GM23338 (cell line): ENCODE results near the gene OR14I1. TPM values are rescaled to one million over a fixed set of nuclear protein-coding genes. Genes with fewer than 3 reads are reported as not detected.

Experiments used
- ATAC-seq: fragments of 200-7000 bp; cut with Tn5 transposase; 3 replicates; pipeline ENCODE4 v1.9.1; 2020
- DNase-seq: peaks from one replicate; pipeline ENCODE4 v3.0.0-alpha.2; 2015; ENCODE audit warnings: low spot score
- H2AFZ ChIP-seq: fragments of 200-600 bp; sonication (generic); 2 replicates; pipeline ENCODE4 v1.8.0; 2016; ENCODE audit warnings: antibody characterized with exemption, mild to moderate bottlenecking, moderate library complexity
- H3F3A ChIP-seq: fragments of 200-600 bp; sonication (generic); replicated peaks from 2 replicates; pipeline ENCODE4 v1.8.0; 2017; ENCODE audit warnings: antibody characterized with exemption, mixed run types, low read depth
- H3K27ac ChIP-seq: fragments of 200-600 bp; sonication (generic); 2 replicates; pipeline ENCODE4 v1.6.1; 2016; ENCODE audit warnings: low read depth
- H3K27me3 ChIP-seq: fragments of 200-600 bp; sonication (generic); 2 replicates; pipeline ENCODE4 v1.8.0; 2016; ENCODE audit warnings: mild to moderate bottlenecking, mixed run types, moderate library complexity; ENCODE audit not compliant: insufficient read depth
- H3K36me3 ChIP-seq: fragments of 200-600 bp; sonication (generic); 2 replicates; pipeline ENCODE4 v1.8.0; 2016; ENCODE audit warnings: mild to moderate bottlenecking; ENCODE audit not compliant: insufficient read depth
- H3K4me1 ChIP-seq: fragments of 200-600 bp; sonication (generic); 2 replicates; pipeline ENCODE4 v1.8.0; 2016; ENCODE audit warnings: mild to moderate bottlenecking, moderate library complexity; ENCODE audit not compliant: insufficient read depth
- H3K4me2 ChIP-seq: fragments of 200-600 bp; sonication (generic); 2 replicates; pipeline ENCODE4 v1.7.1; 2017; ENCODE audit warnings: mixed run types
- H3K4me3 ChIP-seq: fragments of 200-600 bp; sonication (generic); 2 replicates; pipeline ENCODE4 v1.6.1; 2016; ENCODE audit warnings: mixed run types
- H3K79me2 ChIP-seq: fragments of 200-600 bp; sonication (generic); replicated peaks from 2 replicates; pipeline ENCODE4 v1.8.0; 2017; ENCODE audit warnings: mild to moderate bottlenecking; ENCODE audit not compliant: insufficient read depth
- H3K9me2 ChIP-seq: fragments of 200-600 bp; sonication (generic); 2 replicates; pipeline ENCODE4 v1.8.0; 2017; ENCODE audit not compliant: insufficient read depth
- H4K20me1 ChIP-seq: fragments of 200-600 bp; sonication (generic); replicated peaks from 2 replicates; pipeline ENCODE4 v1.8.0; 2017; ENCODE audit warnings: mild to moderate bottlenecking; ENCODE audit not compliant: insufficient read depth
- H3K27ac Mint-ChIP-seq: 2 replicates; pipeline ENCODE4 v1.8.0; 2020; ENCODE audit warnings: inconsistent platforms, mild to moderate bottlenecking, moderate library complexity, mixed read lengths
- H3K27me3 Mint-ChIP-seq: 3 replicates; pipeline ENCODE4 v1.8.0; 2022; ENCODE audit warnings: low read depth, mild to moderate bottlenecking, moderate library complexity, mixed read lengths, inconsistent platforms; ENCODE audit not compliant: insufficient read depth, poor library complexity
- H3K36me3 Mint-ChIP-seq: 3 replicates; pipeline ENCODE4 v1.8.0; 2021; ENCODE audit warnings: low read depth, mild to moderate bottlenecking, inconsistent platforms, moderate library complexity, mixed read lengths
- H3K4me1 Mint-ChIP-seq: 3 replicates; pipeline ENCODE4 v1.8.0; 2020; ENCODE audit warnings: mild to moderate bottlenecking, inconsistent platforms, mixed read lengths
- H3K4me3 Mint-ChIP-seq: 3 replicates; pipeline ENCODE4 v1.8.0; 2021; ENCODE audit warnings: moderate library complexity, mild to moderate bottlenecking, inconsistent platforms, mixed read lengths
- H3K9me3 Mint-ChIP-seq: 3 replicates; pipeline ENCODE4 v1.8.0; 2020; ENCODE audit warnings: moderate library complexity, mild to moderate bottlenecking, inconsistent platforms, mixed read lengths
- CREB1 ChIP-seq: fragments of 250-450 bp; sonication (Bioruptor Pico); IDR thresholded peaks from 2 replicates; pipeline ENCODE4 v1.5.0; 2020; ENCODE audit warnings: low read depth, mild to moderate bottlenecking, moderate library complexity
- EZH2 ChIP-seq: fragments of 200-600 bp; sonication (generic); IDR thresholded peaks from one replicate; pipeline ENCODE4 v1.8.0; 2017; ENCODE audit warnings: antibody characterized with exemption, mild to moderate bottlenecking, low read depth; ENCODE audit not compliant: unreplicated experiment
- EZH2phosphoT487 ChIP-seq: fragments of 200-600 bp; sonication (generic); IDR thresholded peaks from one replicate; pipeline ENCODE4 v1.8.1; 2018; ENCODE audit warnings: antibody characterized with exemption; ENCODE audit not compliant: unreplicated experiment
- JUNB ChIP-seq: IDR thresholded peaks from one replicate; pipeline ENCODE4 v1.6.1; 2016; ENCODE audit warnings: antibody characterized with exemption; ENCODE audit not compliant: unreplicated experiment
- NANOG ChIP-seq: IDR thresholded peaks from 2 replicates; pipeline ENCODE4 v1.6.1; 2016; ENCODE audit warnings: antibody characterized with exemption, borderline replicate concordance
- POLR2AphosphoS5 ChIP-seq: IDR thresholded peaks from 2 replicates; pipeline ENCODE4 v1.6.1; 2016; ENCODE audit warnings: antibody characterized with exemption, low read depth
- STAT1 ChIP-seq: IDR thresholded peaks from one replicate; pipeline ENCODE4 v1.6.1; 2016; ENCODE audit warnings: antibody characterized with exemption; ENCODE audit not compliant: unreplicated experiment
- ZNF114 ChIP-seq: fragments of 250-450 bp; sonication (Bioruptor Pico); IDR thresholded peaks from 2 replicates; pipeline ENCODE4 v1.5.0; 2020; ENCODE audit warnings: mild to moderate bottlenecking, moderate library complexity
- ZNF331 ChIP-seq: fragments of 250-450 bp; sonication (Bioruptor Pico); IDR thresholded peaks from 2 replicates; pipeline ENCODE4 v1.5.0; 2020; ENCODE audit warnings: low read depth, mild to moderate bottlenecking, moderate library complexity
- polyA plus RNA-seq: library from polyadenylated mRNA; unstranded; fragments of >200 nt; fragmentation: Nextera tagmentation; extraction: Ambion mirVana; gene quantifications from 2 replicates; pipeline ENCODE4 v1.2.1, GENCODE V29; 2016
- total RNA-seq: library from RNA; depleted of rRNA; stranded (reverse); fragments of >200 nt; shearing (Covaris generic); gene quantifications from 2 replicates; pipeline ENCODE4 v1.2.3, GENCODE V29; 2014
- TF ChIP-seq, protein P1 (sequence below): IDR thresholded peaks from one replicate; pipeline ENCODE4 v1.6.1; 2018; ENCODE audit warnings: antibody characterized with exemption; ENCODE audit not compliant: unreplicated experiment
- TF ChIP-seq, protein P2 (sequence below): fragments of 250-450 bp; sonication (Bioruptor Pico); IDR thresholded peaks from 2 replicates; pipeline ENCODE4 v1.5.0; 2020; ENCODE audit warnings: mild to moderate bottlenecking, moderate library complexity
- TF ChIP-seq, protein P3 (sequence below), 2 experiments: fragments of 200-600 bp in 1 of 2; sonication (generic) in 1 of 2; conservative IDR thresholded peaks; 2 replicates each; pipeline versions ENCODE4 v1.5.1 to v1.6.1; 2016 to 2017; ENCODE audit warnings: antibody characterized with exemption in 2 of 2, low read depth in 2 of 2, mild to moderate bottlenecking in 2 of 2, moderate library complexity in 1 of 2
- TF ChIP-seq, protein P4 (sequence below): IDR thresholded peaks from 2 replicates; pipeline ENCODE4 v1.6.1; 2016; ENCODE audit warnings: antibody characterized with exemption

The OR14I1 gene
- total and polyA plus RNA-seq, 2 experiments from 2014 or later, result not detected

DNA sequence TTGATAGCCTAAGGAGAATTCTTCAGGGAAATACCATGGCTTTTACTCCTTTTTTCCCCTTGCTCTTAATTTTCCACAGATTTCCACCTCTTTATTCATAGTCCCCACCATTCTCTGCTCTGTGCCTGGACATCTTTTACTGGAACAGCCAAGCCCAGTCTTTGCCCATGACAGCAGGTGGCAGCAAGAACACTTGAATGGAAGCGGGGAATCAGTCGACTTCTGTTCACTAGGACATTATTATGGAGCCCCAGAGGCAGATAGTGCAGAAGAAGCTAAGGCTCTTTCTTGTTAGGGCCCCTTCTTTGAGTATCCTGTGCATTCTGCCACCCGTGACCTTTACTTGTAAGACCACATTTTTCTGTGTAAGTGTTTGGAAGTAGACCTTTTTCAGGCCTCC is 6.3 kb downstream of the OR14I1 start:
- no peak for DNase-seq
- ATAC-seq, result no peak
- Mint-ChIP-seq H3K27me3 (no peaks in the 10 kb centered on the region), H3K36me3 (peaks cover 38% of the 10 kb centered on the region), H3K4me3 (no peak overlapping the region), H3K4me1 (no peaks in the 10 kb centered on the region), H3K9me3 (peaks cover 90% of the 10 kb centered on the region), H3K27ac (no peak overlapping the region)
- H3F3A ChIP-seq, result no peaks in the 10 kb centered on the region
- H3K4me3 ChIP-seq, result no peak overlapping the region
- TF ChIP-seq ZNF114 (CRISPR knock-in tag), result no peak
- TF ChIP-seq, protein P1, sequence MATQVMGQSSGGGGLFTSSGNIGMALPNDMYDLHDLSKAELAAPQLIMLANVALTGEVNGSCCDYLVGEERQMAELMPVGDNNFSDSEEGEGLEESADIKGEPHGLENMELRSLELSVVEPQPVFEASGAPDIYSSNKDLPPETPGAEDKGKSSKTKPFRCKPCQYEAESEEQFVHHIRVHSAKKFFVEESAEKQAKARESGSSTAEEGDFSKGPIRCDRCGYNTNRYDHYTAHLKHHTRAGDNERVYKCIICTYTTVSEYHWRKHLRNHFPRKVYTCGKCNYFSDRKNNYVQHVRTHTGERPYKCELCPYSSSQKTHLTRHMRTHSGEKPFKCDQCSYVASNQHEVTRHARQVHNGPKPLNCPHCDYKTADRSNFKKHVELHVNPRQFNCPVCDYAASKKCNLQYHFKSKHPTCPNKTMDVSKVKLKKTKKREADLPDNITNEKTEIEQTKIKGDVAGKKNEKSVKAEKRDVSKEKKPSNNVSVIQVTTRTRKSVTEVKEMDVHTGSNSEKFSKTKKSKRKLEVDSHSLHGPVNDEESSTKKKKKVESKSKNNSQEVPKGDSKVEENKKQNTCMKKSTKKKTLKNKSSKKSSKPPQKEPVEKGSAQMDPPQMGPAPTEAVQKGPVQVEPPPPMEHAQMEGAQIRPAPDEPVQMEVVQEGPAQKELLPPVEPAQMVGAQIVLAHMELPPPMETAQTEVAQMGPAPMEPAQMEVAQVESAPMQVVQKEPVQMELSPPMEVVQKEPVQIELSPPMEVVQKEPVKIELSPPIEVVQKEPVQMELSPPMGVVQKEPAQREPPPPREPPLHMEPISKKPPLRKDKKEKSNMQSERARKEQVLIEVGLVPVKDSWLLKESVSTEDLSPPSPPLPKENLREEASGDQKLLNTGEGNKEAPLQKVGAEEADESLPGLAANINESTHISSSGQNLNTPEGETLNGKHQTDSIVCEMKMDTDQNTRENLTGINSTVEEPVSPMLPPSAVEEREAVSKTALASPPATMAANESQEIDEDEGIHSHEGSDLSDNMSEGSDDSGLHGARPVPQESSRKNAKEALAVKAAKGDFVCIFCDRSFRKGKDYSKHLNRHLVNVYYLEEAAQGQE, result no peak
- no peak for TF ChIP-seq NANOG
- no peak for TF ChIP-seq CREB1 (CRISPR knock-in tag)
- TF ChIP-seq ZNF331 (CRISPR knock-in tag), result no peak
- no peak for TF ChIP-seq STAT1
- TF ChIP-seq, protein P2, sequence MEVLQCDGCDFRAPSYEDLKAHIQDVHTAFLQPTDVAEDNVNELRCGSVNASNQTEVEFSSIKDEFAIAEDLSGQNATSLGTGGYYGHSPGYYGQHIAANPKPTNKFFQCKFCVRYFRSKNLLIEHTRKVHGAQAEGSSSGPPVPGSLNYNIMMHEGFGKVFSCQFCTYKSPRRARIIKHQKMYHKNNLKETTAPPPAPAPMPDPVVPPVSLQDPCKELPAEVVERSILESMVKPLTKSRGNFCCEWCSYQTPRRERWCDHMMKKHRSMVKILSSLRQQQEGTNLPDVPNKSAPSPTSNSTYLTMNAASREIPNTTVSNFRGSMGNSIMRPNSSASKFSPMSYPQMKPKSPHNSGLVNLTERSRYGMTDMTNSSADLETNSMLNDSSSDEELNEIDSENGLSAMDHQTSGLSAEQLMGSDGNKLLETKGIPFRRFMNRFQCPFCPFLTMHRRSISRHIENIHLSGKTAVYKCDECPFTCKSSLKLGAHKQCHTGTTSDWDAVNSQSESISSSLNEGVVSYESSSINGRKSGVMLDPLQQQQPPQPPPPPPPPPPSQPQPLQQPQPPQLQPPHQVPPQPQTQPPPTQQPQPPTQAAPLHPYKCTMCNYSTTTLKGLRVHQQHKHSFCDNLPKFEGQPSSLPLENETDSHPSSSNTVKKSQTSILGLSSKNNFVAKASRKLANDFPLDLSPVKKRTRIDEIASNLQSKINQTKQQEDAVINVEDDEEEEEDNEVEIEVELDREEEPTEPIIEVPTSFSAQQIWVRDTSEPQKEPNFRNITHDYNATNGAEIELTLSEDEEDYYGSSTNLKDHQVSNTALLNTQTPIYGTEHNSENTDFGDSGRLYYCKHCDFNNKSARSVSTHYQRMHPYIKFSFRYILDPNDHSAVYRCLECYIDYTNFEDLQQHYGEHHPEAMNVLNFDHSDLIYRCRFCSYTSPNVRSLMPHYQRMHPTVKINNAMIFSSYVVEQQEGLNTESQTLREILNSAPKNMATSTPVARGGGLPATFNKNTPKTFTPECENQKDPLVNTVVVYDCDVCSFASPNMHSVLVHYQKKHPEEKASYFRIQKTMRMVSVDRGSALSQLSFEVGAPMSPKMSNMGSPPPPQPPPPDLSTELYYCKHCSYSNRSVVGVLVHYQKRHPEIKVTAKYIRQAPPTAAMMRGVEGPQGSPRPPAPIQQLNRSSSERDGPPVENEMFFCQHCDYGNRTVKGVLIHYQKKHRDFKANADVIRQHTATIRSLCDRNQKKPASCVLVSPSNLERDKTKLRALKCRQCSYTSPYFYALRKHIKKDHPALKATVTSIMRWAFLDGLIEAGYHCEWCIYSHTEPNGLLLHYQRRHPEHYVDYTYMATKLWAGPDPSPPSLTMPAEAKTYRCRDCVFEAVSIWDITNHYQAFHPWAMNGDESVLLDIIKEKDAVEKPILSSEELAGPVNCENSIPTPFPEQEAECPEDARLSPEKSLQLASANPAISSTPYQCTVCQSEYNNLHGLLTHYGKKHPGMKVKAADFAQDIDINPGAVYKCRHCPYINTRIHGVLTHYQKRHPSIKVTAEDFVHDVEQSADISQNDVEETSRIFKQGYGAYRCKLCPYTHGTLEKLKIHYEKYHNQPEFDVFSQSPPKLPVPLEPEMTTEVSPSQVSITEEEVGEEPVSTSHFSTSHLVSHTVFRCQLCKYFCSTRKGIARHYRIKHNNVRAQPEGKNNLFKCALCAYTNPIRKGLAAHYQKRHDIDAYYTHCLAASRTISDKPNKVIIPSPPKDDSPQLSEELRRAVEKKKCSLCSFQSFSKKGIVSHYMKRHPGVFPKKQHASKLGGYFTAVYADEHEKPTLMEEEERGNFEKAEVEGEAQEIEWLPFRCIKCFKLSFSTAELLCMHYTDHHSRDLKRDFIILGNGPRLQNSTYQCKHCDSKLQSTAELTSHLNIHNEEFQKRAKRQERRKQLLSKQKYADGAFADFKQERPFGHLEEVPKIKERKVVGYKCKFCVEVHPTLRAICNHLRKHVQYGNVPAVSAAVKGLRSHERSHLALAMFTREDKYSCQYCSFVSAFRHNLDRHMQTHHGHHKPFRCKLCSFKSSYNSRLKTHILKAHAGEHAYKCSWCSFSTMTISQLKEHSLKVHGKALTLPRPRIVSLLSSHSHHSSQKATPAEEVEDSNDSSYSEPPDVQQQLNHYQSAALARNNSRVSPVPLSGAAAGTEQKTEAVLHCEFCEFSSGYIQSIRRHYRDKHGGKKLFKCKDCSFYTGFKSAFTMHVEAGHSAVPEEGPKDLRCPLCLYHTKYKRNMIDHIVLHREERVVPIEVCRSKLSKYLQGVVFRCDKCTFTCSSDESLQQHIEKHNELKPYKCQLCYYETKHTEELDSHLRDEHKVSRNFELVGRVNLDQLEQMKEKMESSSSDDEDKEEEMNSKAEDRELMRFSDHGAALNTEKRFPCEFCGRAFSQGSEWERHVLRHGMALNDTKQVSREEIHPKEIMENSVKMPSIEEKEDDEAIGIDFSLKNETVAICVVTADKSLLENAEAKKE (CRISPR knock-in tag), result no peak
- TF ChIP-seq, protein P3, sequence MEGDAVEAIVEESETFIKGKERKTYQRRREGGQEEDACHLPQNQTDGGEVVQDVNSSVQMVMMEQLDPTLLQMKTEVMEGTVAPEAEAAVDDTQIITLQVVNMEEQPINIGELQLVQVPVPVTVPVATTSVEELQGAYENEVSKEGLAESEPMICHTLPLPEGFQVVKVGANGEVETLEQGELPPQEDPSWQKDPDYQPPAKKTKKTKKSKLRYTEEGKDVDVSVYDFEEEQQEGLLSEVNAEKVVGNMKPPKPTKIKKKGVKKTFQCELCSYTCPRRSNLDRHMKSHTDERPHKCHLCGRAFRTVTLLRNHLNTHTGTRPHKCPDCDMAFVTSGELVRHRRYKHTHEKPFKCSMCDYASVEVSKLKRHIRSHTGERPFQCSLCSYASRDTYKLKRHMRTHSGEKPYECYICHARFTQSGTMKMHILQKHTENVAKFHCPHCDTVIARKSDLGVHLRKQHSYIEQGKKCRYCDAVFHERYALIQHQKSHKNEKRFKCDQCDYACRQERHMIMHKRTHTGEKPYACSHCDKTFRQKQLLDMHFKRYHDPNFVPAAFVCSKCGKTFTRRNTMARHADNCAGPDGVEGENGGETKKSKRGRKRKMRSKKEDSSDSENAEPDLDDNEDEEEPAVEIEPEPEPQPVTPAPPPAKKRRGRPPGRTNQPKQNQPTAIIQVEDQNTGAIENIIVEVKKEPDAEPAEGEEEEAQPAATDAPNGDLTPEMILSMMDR (conservative IDR thresholded peaks at IDR 0.05; ENCODE audit: low read depth in 2 of 2), result no peak
- TF ChIP-seq POLR2AphosphoS5, result no peak
- TF ChIP-seq EZH2, result no peak
- no peak for TF ChIP-seq EZH2phosphoT487
- TF ChIP-seq, protein P4, sequence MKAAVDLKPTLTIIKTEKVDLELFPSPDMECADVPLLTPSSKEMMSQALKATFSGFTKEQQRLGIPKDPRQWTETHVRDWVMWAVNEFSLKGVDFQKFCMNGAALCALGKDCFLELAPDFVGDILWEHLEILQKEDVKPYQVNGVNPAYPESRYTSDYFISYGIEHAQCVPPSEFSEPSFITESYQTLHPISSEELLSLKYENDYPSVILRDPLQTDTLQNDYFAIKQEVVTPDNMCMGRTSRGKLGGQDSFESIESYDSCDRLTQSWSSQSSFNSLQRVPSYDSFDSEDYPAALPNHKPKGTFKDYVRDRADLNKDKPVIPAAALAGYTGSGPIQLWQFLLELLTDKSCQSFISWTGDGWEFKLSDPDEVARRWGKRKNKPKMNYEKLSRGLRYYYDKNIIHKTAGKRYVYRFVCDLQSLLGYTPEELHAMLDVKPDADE, result no peak
- no peak for TF ChIP-seq JUNB
- no peak overlapping the region for H2AFZ ChIP-seq
- no peaks in the 10 kb centered on the region for H3K27me3 ChIP-seq
- H3K4me1 ChIP-seq, result no peaks in the 10 kb centered on the region
- H3K27ac ChIP-seq, result no peak overlapping the region
- H3K9me2 ChIP-seq, result no peaks in the 10 kb centered on the region
- no peak overlapping the region for H3K4me2 ChIP-seq
- peaks cover 12% of the 10 kb centered on the region for H3K36me3 ChIP-seq
- no peaks in the 10 kb centered on the region for H3K79me2 ChIP-seq
- H4K20me1 ChIP-seq, result no peaks in the 10 kb centered on the region
